ENCODE measurements around the gene PANK4. TPM values are rescaled to one million over a fixed set of nuclear protein-coding genes. Genes with fewer than 3 reads are reported as not detected.

Gene PANK4
- total RNA-seq, 2 experiments from 2014 or later = 42.9 to 47.0 TPM

- TF ChIP-seq, protein P1, sequence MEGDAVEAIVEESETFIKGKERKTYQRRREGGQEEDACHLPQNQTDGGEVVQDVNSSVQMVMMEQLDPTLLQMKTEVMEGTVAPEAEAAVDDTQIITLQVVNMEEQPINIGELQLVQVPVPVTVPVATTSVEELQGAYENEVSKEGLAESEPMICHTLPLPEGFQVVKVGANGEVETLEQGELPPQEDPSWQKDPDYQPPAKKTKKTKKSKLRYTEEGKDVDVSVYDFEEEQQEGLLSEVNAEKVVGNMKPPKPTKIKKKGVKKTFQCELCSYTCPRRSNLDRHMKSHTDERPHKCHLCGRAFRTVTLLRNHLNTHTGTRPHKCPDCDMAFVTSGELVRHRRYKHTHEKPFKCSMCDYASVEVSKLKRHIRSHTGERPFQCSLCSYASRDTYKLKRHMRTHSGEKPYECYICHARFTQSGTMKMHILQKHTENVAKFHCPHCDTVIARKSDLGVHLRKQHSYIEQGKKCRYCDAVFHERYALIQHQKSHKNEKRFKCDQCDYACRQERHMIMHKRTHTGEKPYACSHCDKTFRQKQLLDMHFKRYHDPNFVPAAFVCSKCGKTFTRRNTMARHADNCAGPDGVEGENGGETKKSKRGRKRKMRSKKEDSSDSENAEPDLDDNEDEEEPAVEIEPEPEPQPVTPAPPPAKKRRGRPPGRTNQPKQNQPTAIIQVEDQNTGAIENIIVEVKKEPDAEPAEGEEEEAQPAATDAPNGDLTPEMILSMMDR (IDR thresholded peaks at IDR 0.05) = no peak
- Histone ChIP-seq H3K27me3 (ENCODE audit: control insufficient read depth in 1 of 2, insufficient read depth in 2 of 2, low read length in 2 of 2) (no peaks in the 10 kb centered on the region), H3K27ac (ENCODE audit: low read depth in 1 of 2, low read length in 2 of 2) (no peak overlapping the region), H3K4me1 (ENCODE audit: insufficient read depth, low read length) (peaks cover 53% of the 10 kb centered on the region), H3K36me3 (ENCODE audit: insufficient read depth, low read length) (peaks cover 3% of the 10 kb centered on the region), H3K9me3 (ENCODE audit: control insufficient read depth in 1 of 2, insufficient read depth in 1 of 2, low read length in 2 of 2) (no peaks in the 10 kb centered on the region), H3K4me3 (ENCODE audit: low read length) (no peak overlapping the region)
- H3K4me1 Mint-ChIP-seq (ENCODE audit: low read depth) = peaks cover 24% of the 10 kb centered on the region
- POLR2A ChIA-PET = no interaction called here
- ATAC-seq (ENCODE audit: poor library complexity) (peak; percentile 48), DNase-seq (peak in 4 of 14 experiments; percentile 25 to 70 (median 46))
- no peak overlapping the region for H3K4me3 Mint-ChIP-seq
- no peaks in the 10 kb centered on the region for H3K9me3 Mint-ChIP-seq
- CTCF ChIA-PET = no interaction called here
- H3K27ac Mint-ChIP-seq = no peak overlapping the region
- intact Hi-C loops (cut with DNase I, micrococcal nuclease) = no loop called here
- H3K27me3 Mint-ChIP-seq = no peaks in the 10 kb centered on the region
- peaks cover 2% of the 10 kb centered on the region for H3K36me3 Mint-ChIP-seq (ENCODE audit: low read depth)
These were observed 30.2 kb downstream of the PANK4 start for GRCh38 chr1:2496087-2496622.

- no peaks in the 10 kb centered on the region for H3K9me3 ChIP-seq (ENCODE audit: control insufficient read depth in 1 of 2, insufficient read depth in 1 of 2, low read length in 2 of 2)
- TF ChIP-seq, protein P1 (IDR thresholded peaks at IDR 0.05) = no peak
- H3K27ac ChIP-seq (ENCODE audit: low read depth in 1 of 2, low read length in 2 of 2) = no peak overlapping the region
- H3K4me1 ChIP-seq (ENCODE audit: insufficient read depth, low read length) = peaks cover 48% of the 10 kb centered on the region
- Mint-ChIP-seq H3K4me1 (ENCODE audit: low read depth) (peaks cover 24% of the 10 kb centered on the region), H3K4me3 (no peak overlapping the region), H3K27me3 (no peaks in the 10 kb centered on the region), H3K27ac (no peak overlapping the region), H3K36me3 (ENCODE audit: low read depth) (peaks cover 4% of the 10 kb centered on the region), H3K9me3 (no peaks in the 10 kb centered on the region)
- H3K27me3 ChIP-seq (ENCODE audit: control insufficient read depth in 1 of 2, insufficient read depth in 2 of 2, low read length in 2 of 2) = no peaks in the 10 kb centered on the region
- no peak overlapping the region for H3K4me3 ChIP-seq (ENCODE audit: low read length)
- intact Hi-C loops (cut with DNase I, micrococcal nuclease) = no loop called here
- ATAC-seq (ENCODE audit: poor library complexity) (no peak), DNase-seq (no peak)
- POLR2A ChIA-PET = no interaction called here
- CTCF ChIA-PET = no interaction called here
- H3K36me3 ChIP-seq (ENCODE audit: insufficient read depth, low read length) = peaks cover 5% of the 10 kb centered on the region
These were observed 30.9 kb downstream of the PANK4 start for GRCh38 chr1:2495546-2495945.

DNA sequence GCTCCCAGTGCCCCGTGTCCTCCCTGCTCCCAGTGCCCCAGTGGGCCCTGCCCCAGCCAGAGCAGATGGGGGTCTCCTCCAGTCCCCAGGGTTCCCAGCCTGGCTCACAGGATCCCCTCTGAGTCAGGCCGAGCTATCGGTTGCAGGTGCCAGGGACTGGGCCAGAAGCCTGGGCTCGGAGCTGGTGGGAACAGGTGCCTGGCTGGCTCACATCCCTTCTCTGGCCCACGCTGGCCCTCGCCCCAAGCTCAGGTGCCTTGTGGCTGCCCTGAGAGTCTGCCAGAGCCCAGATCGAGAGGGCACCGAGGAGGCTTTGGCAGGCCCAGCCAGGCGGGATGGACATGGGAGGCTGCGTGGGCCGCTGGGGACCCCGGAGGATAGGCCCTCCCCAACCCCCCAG lies 31.4 kb downstream of the PANK4 start:
- intact Hi-C loops (cut with DNase I, micrococcal nuclease) = no loop called here

More for the DNA sequence above, 31.4 kb downstream of the PANK4 start:
- H3K27ac ChIP-seq (ENCODE audit: low read depth in 1 of 2, low read length in 2 of 2) = no peak overlapping the region
- Mint-ChIP-seq H3K27me3 (no peaks in the 10 kb centered on the region), H3K36me3 (ENCODE audit: low read depth) (peaks cover 4% of the 10 kb centered on the region), H3K4me3 (no peak overlapping the region), H3K9me3 (no peaks in the 10 kb centered on the region), H3K4me1 (ENCODE audit: low read depth) (peaks cover 19% of the 10 kb centered on the region), H3K27ac (no peak overlapping the region)
- no peaks in the 10 kb centered on the region for H3K9me3 ChIP-seq (ENCODE audit: control insufficient read depth in 1 of 2, insufficient read depth in 1 of 2, low read length in 2 of 2)
- ChIA-PET CTCF (no interaction called here), POLR2A (no interaction called here)
- H3K4me3 ChIP-seq (ENCODE audit: low read length) = no peak overlapping the region
- ATAC-seq (ENCODE audit: poor library complexity) = no peak
- no peaks in the 10 kb centered on the region for H3K27me3 ChIP-seq (ENCODE audit: control insufficient read depth in 1 of 2, insufficient read depth in 2 of 2, low read length in 2 of 2)
- TF ChIP-seq, protein P1 (IDR thresholded peaks at IDR 0.05) = no peak
- DNase-seq = no peak
- H3K36me3 ChIP-seq (ENCODE audit: insufficient read depth, low read length) = peaks cover 5% of the 10 kb centered on the region
- H3K4me1 ChIP-seq (ENCODE audit: insufficient read depth, low read length) = peaks cover 43% of the 10 kb centered on the region
